ENCODE data around the gene NUDT17. TPM values are rescaled to one million over a fixed set of nuclear protein-coding genes. Genes with fewer than 3 reads are reported as not detected.

NUDT17 gene
- total and polyA plus RNA-seq, 5 experiments from 2014 or later: 2.0 to 6.1 (median 3.9) TPM

DNA sequence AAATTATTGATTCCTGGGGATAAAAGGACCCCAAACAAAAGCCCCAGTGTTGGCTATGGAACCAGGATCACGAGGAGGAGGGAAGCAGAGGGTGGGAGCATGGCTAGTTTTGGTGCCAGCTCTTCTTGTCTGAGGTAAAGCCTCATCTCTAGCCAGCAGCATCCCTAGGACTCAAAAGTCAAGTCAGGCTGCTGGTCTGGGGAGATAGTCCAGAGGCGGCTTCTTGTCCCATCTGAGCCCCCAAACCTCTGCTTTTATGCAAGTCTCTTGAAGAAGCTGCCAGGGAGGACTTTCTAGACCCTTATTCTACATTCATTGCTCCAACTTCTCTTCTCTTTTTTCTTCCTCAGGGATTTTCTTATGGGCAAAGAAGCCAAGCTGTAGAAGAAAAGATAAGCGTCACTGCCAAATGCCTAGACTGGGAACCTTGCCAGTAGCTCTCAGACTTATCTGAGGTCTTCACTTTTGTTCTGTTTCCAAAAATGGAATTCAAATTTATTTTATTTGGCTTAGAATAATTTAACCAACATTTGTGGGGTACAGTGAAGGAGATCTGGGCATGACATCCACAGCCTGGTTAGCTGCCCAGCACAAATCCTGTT is 47.2 kb downstream of the NUDT17 start:
- H3K27ac Mint-ChIP-seq: peak overlapping the region in 2 of 10 donors; percentile 11 to 37
- H3K27me3 Mint-ChIP-seq: no peaks in the 10 kb centered on the region
- H3K4me1 Mint-ChIP-seq: no peaks in the 10 kb centered on the region
- POLR2A ChIA-PET: interaction anchor here (0.5 to 2.0 kb wide), 6 partner anchors 15 to 119 kb away, joined by 3 to 7 read pairs (median 4); partner anchors contain the start of genes ANKRD34A and POLR3GL
- H3K9me3 Mint-ChIP-seq: no peaks in the 10 kb centered on the region
- DNase-seq (no peak), ATAC-seq (no peak)
- H3K4me3 Mint-ChIP-seq: no peak overlapping the region
- peaks cover 0 to 5% (median under 1%) of the 10 kb centered on the region in 3 donors for H3K36me3 Mint-ChIP-seq

DNA sequence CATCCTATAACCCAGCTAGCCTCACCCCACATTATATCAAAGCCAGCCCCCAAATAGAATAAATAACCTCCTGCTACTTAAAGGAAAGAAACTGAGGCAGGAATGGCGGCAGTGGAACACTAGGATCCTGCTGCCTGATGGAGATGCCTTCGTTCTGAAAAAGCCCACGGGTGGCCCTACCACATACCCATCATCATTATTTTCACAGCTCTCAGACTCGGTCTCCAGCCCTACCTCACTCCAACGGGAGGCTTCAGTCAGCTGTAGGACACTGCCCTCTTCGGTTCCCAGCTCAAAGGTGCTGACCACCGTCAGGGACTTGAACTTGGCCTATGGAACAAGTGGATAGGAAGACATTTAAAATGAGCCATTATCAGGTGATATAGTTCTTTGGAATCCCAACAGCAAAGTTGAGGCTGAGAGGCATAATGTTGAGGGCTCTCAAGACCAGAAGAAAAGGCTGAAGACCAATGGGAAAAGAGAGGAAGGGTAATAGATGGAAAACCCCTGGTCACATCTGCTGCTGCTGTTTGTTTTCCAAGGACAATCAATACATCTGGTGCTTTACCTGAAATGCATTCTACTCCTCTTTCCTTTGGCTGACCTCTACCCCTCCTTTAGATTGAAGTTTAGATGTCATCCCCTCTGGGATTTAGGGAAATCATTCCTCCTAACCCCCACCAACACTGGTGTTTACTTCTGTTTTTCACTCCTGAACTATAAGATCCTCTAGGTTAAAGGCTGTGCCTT is 48.1 kb downstream of the NUDT17 start:
- DNase-seq (no peak), ATAC-seq (no peak)
- H3K4me3 Mint-ChIP-seq: no peak overlapping the region
- POLR2A ChIA-PET: interaction anchor here (0.5 to 0.6 kb wide), 2 partner anchors 14 to 113 kb away, joined by 4 to 5 read pairs; no protein-coding TSS in a partner anchor
- no peaks in the 10 kb centered on the region for H3K9me3 Mint-ChIP-seq
- H3K36me3 Mint-ChIP-seq: peaks cover 0 to 9% (median 3%) of the 10 kb centered on the region in 3 donors
- H3K27me3 Mint-ChIP-seq: no peaks in the 10 kb centered on the region
- H3K27ac Mint-ChIP-seq: peak overlapping the region in 1 of 10 donors; percentile 11
- no peaks in the 10 kb centered on the region for H3K4me1 Mint-ChIP-seq

DNA sequence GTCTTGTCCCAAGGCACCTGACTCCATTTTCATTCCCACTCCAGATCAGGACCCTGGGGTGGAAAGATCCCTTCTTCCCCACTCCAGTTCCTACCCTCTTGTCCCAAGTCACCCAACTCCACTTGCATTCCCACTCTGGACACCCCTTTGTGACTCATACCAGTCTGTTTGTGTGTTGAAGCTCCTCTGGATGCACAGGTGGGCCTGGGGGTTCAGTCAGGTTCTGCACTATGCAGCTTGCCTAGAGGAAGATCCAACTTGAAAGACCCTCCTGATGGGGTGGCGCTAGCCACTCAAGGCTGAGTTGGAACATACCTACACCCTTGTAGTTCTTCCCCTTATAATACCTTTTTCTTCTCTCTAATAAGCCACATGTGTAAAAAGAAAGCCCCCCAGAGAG is 50.0 kb downstream of the NUDT17 start:
- Mint-ChIP-seq H3K4me3 (no peak overlapping the region), H3K4me1 (no peaks in the 10 kb centered on the region), H3K27ac (peak overlapping the region in 1 of 10 donors; percentile 12), H3K9me3 (no peaks in the 10 kb centered on the region), H3K36me3 (peaks cover 0 to 9% (median 3%) of the 10 kb centered on the region in 3 donors), H3K27me3 (no peaks in the 10 kb centered on the region)
- DNase-seq (no peak), ATAC-seq (no peak)
- POLR2A ChIA-PET: no interaction called here

DNA sequence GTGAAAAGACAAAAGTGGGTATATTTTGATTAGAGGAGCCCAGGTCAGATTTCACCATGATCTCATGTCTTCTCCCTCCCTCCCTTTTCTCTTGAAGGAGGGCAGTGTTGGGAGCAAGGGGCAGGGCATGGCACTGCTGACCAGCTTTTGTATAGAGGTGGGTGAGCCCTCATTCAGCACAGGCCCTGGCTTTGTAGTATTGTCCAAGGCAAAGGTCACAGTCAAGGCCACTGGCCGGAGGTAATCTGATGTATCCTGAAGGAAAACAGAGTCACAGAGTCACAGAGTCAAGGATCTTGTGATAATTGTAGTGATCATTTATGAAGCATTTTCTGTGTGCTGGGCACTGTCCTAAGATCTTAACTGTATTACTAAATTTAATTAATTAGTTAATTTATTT is 52.5 kb downstream of the NUDT17 start:
- DNase-seq: no peak
- Mint-ChIP-seq H3K36me3 (peaks cover 0 to 13% (median 11%) of the 10 kb centered on the region in 3 donors), H3K27me3 (no peaks in the 10 kb centered on the region), H3K9me3 (no peaks in the 10 kb centered on the region), H3K4me3 (no peak overlapping the region), H3K4me1 (no peaks in the 10 kb centered on the region), H3K27ac (no peak overlapping the region)
- POLR2A ChIA-PET: interaction anchor here (1.2 kb wide), 1 partner anchor 11 kb away, joined by 4 read pairs; no protein-coding TSS in a partner anchor
- no peak for ATAC-seq

Small RNAs within 50 kb of the gene (microRNA-seq; reads per million reads assigned to microRNA genes)
- not detected for gene MIR6736 (ENCODE audit: borderline microRNAs expressed)

Other genes with a start within 250 kb of the NUDT17 start
- gene GPR89A, start 237.6 kb upstream of the NUDT17 start, total RNA-seq: 10 to 100 TPM; 32.3 to 39.5 TPM
- 10 to 100 TPM; 14.9 to 18.8 (median 17.5) TPM for gene GPR89A, start 237.6 kb upstream of the NUDT17 start, polyA plus RNA-seq
- not detected for gene PDZK1, start 138.3 kb upstream of the NUDT17 start, total RNA-seq
- under 1 TPM in 2 of 3 donors, not detected in 1; 0.24 to 0.43 TPM for gene PDZK1, start 138.3 kb upstream of the NUDT17 start, polyA plus RNA-seq
- not detected for gene CD160, start 126.1 kb upstream of the NUDT17 start, total RNA-seq
- 100 to 1,000 TPM in 1 of 3 donors, 1 to 10 TPM in 2; 1.7 to 117 (median 2.4) TPM for gene CD160, start 126.1 kb upstream of the NUDT17 start, polyA plus RNA-seq
- gene RNF115, start 21.5 kb upstream of the NUDT17 start, total RNA-seq: 10 to 100 TPM; 16.3 to 18.9 TPM
- 1 to 10 TPM; 5.8 to 6.6 (median 6.1) TPM for gene RNF115, start 21.5 kb upstream of the NUDT17 start, polyA plus RNA-seq
- 10 to 100 TPM; 42.8 to 44.6 TPM for gene POLR3C, start 21.4 kb upstream of the NUDT17 start, total RNA-seq
- 10 to 100 TPM; 40.2 to 54.5 (median 40.7) TPM for gene POLR3C, start 21.4 kb upstream of the NUDT17 start, polyA plus RNA-seq
- gene PIAS3, start 13.5 kb downstream of the NUDT17 start, total RNA-seq: 10 to 100 TPM; 31.1 to 33.8 TPM
- 10 to 100 TPM; 10.7 to 14.7 (median 12.4) TPM for gene PIAS3, start 13.5 kb downstream of the NUDT17 start, polyA plus RNA-seq
- not detected for gene ANKRD35, start 40.2 kb downstream of the NUDT17 start, total RNA-seq
- under 1 TPM; 0.27 to 0.57 (median 0.42) TPM for gene ANKRD35, start 40.2 kb downstream of the NUDT17 start, polyA plus RNA-seq
- 1 to 10 TPM; 5.0 to 5.1 TPM for gene ITGA10, start 64.4 kb downstream of the NUDT17 start, total RNA-seq
- not detected for gene ITGA10, start 64.4 kb downstream of the NUDT17 start, polyA plus RNA-seq
- 10 to 100 TPM; 37.5 to 39.7 TPM for gene PEX11B, start 73.1 kb downstream of the NUDT17 start, total RNA-seq
- gene PEX11B, start 73.1 kb downstream of the NUDT17 start, polyA plus RNA-seq: 10 to 100 TPM; 35.3 to 50.3 (median 44.0) TPM
- gene RBM8A, start 81.9 kb downstream of the NUDT17 start, total RNA-seq: 100 to 1,000 TPM; 135 to 138 TPM
- gene RBM8A, start 81.9 kb downstream of the NUDT17 start, polyA plus RNA-seq: 100 to 1,000 TPM; 127 to 191 (median 148) TPM
- gene LIX1L, start 112.4 kb downstream of the NUDT17 start, total RNA-seq: 10 to 100 TPM; 54.6 to 59.4 TPM
- gene LIX1L, start 112.4 kb downstream of the NUDT17 start, polyA plus RNA-seq: 10 to 100 TPM; 26.3 to 31.7 (median 29.3) TPM
- gene ANKRD34A, start 118.9 kb downstream of the NUDT17 start, total RNA-seq: 1 to 10 TPM in 1 of 2 experiments, under 1 TPM in 1; 0.96 to 1.6 TPM
- gene ANKRD34A, start 118.9 kb downstream of the NUDT17 start, polyA plus RNA-seq: under 1 TPM; 0.12 to 0.38 (median 0.25) TPM
- gene POLR3GL, start 119.1 kb downstream of the NUDT17 start, total RNA-seq: 10 to 100 TPM; 32.5 to 34.4 TPM
- 100 to 1,000 TPM in 1 of 3 donors, 10 to 100 TPM in 2; 98.4 to 101 (median 98.6) TPM for gene POLR3GL, start 119.1 kb downstream of the NUDT17 start, polyA plus RNA-seq
- gene TXNIP, start 150.9 kb downstream of the NUDT17 start, total RNA-seq: 100 to 1,000 TPM; 836 to 848 TPM
- 1,000 to 10,000 TPM; 4,009 to 5,114 (median 5,016) TPM for gene TXNIP, start 150.9 kb downstream of the NUDT17 start, polyA plus RNA-seq
- not detected for gene HJV, start 176.1 kb downstream of the NUDT17 start, total RNA-seq
- not detected for gene HJV, start 176.1 kb downstream of the NUDT17 start, polyA plus RNA-seq

All from naive thymus-derived CD8-positive, alpha-beta T cell (primary cell).